ENCODE results near the gene CCDC40. TPM values are rescaled to one million over a fixed set of nuclear protein-coding genes. Genes with fewer than 3 reads are reported as not detected.
A peak's percentile ranks its signal among the peaks of the same experiment; 100 is the strongest.

CCDC40 gene
- total and polyA plus RNA-seq, 2 of the 13 experiments (the other 11 are each of a cell fraction or from before 2014, with no cell fraction given): 4.1 to 5.5 TPM

DNA sequence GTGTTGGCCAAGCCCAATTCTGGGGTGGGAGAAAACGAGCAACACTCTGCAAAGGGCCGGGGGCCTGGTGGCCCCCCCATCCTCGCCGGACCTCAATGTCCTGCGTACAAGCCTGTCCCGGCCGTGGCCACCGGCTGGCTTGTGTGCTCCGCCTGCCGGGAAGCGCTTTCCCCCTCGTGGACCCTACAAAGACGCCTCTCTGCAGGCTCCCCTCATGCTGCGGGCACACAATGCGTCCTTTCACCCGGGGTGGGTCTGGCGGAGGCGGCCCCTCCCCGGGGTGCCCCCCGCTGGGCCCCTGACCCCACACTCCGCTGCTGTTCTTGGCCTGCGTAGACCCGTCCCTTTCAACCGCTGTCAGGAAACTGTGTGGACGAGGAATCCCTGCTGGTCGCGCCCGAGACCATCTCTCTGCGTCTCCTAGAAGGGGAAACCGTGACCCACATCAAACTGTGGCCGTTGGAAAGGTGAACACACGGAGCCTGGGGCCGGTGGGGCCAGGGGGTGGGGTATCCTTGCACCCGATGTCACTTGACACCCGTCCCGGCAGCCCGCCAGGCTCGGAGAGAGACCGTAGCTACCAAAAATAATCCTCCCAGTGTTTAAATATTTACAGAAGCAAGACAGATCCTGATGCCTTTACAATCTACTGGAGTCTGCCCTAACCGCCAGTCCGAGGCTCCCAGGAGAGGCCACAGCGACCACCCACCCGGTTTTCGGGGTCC, 44.4 kb upstream of the CCDC40 start (continued):
- TF ChIP-seq TCF7 (IDR thresholded peaks at IDR 0.05; ENCODE audit: low read depth) (peak; percentile 26; the same call in 1 of the 2 replicates), ZNF720 (CRISPR knock-in tag; IDR thresholded peaks at IDR 0.05) (no peak), RBM39 (IDR thresholded peaks at IDR 0.05; ENCODE audit: low read depth, low read length, poor library complexity, severe bottlenecking) (peak; percentile 96), ETV5 (CRISPR knock-in tag; IDR thresholded peaks at IDR 0.05; ENCODE audit: borderline replicate concordance) (no peak), TAF1 (CRISPR knock-in tag; IDR thresholded peaks at IDR 0.05) (peak; percentile 69; the same call in 1 of the 2 replicates), NFKB2 (CRISPR knock-in tag; IDR thresholded peaks at IDR 0.05; ENCODE audit: borderline replicate concordance) (peak; percentile 25; the same call in 1 of the 2 replicates), SIX1 (CRISPR knock-in tag; IDR thresholded peaks at IDR 0.05; ENCODE audit: borderline replicate concordance) (peak; percentile 95), ZNF589 (CRISPR knock-in tag; conservative IDR thresholded peaks at IDR 0.05) (peak; percentile 78; the same call in 1 of the 2 replicates), SALL2 (CRISPR knock-in tag; IDR thresholded peaks at IDR 0.05) (0 out of 2 replicates have a peak, but pooled peaks have one; percentile 8), SNAI1 (CRISPR knock-in tag; IDR thresholded peaks at IDR 0.05; ENCODE audit: borderline replicate concordance) (peak; percentile 92; the same call in 1 of the 2 replicates), ZSCAN29 (CRISPR knock-in tag; conservative IDR thresholded peaks at IDR 0.05) (peak; percentile 100), ZBTB42 (CRISPR knock-in tag; IDR thresholded peaks at IDR 0.05) (no peak), ZNF83 (CRISPR knock-in tag; IDR thresholded peaks at IDR 0.05; ENCODE audit: borderline replicate concordance) (0 out of 2 replicates have a peak, but pooled peaks have one; percentile 18), SIN3A (IDR thresholded peaks at IDR 0.05; ENCODE audit: borderline replicate concordance, low read depth, low read length) (peak; percentile 62; the same call in 1 of the 2 replicates)
- TF ChIP-seq, protein P1, sequence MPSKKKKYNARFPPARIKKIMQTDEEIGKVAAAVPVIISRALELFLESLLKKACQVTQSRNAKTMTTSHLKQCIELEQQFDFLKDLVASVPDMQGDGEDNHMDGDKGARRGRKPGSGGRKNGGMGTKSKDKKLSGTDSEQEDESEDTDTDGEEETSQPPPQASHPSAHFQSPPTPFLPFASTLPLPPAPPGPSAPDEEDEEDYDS (CRISPR knock-in tag; IDR thresholded peaks at IDR 0.05): peak; percentile 66; the same call in 1 of the 2 replicates
- TF ChIP-seq, protein P2, sequence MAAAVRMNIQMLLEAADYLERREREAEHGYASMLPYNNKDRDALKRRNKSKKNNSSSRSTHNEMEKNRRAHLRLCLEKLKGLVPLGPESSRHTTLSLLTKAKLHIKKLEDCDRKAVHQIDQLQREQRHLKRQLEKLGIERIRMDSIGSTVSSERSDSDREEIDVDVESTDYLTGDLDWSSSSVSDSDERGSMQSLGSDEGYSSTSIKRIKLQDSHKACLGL (CRISPR knock-in tag; IDR thresholded peaks at IDR 0.05): peak; percentile 66
- TF ChIP-seq, protein P3, sequence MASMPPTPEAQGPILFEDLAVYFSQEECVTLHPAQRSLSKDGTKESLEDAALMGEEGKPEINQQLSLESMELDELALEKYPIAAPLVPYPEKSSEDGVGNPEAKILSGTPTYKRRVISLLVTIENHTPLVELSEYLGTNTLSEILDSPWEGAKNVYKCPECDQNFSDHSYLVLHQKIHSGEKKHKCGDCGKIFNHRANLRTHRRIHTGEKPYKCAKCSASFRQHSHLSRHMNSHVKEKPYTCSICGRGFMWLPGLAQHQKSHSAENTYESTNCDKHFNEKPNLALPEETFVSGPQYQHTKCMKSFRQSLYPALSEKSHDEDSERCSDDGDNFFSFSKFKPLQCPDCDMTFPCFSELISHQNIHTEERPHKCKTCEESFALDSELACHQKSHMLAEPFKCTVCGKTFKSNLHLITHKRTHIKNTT (CRISPR knock-in tag; IDR thresholded peaks at IDR 0.05): no peak
- TF ChIP-seq, protein P4, sequence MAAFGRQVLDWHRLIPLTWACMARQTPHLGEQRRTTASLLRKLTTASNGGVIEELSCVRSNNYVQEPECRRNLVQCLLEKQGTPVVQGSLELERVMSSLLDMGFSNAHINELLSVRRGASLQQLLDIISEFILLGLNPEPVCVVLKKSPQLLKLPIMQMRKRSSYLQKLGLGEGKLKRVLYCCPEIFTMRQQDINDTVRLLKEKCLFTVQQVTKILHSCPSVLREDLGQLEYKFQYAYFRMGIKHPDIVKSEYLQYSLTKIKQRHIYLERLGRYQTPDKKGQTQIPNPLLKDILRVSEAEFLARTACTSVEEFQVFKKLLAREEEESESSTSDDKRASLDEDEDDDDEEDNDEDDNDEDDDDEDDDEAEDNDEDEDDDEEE (CRISPR knock-in tag; IDR thresholded peaks at IDR 0.05): peak; percentile 45; the same call in 1 of the 2 replicates
- TF ChIP-seq, protein P5, sequence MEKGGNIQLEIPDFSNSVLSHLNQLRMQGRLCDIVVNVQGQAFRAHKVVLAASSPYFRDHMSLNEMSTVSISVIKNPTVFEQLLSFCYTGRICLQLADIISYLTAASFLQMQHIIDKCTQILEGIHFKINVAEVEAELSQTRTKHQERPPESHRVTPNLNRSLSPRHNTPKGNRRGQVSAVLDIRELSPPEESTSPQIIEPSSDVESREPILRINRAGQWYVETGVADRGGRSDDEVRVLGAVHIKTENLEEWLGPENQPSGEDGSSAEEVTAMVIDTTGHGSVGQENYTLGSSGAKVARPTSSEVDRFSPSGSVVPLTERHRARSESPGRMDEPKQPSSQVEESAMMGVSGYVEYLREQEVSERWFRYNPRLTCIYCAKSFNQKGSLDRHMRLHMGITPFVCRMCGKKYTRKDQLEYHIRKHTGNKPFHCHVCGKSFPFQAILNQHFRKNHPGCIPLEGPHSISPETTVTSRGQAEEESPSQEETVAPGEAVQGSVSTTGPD (CRISPR knock-in tag; IDR thresholded peaks at IDR 0.05): 0 out of 2 replicates have a peak, but pooled peaks have one; percentile 45
- TF ChIP-seq, protein P6, sequence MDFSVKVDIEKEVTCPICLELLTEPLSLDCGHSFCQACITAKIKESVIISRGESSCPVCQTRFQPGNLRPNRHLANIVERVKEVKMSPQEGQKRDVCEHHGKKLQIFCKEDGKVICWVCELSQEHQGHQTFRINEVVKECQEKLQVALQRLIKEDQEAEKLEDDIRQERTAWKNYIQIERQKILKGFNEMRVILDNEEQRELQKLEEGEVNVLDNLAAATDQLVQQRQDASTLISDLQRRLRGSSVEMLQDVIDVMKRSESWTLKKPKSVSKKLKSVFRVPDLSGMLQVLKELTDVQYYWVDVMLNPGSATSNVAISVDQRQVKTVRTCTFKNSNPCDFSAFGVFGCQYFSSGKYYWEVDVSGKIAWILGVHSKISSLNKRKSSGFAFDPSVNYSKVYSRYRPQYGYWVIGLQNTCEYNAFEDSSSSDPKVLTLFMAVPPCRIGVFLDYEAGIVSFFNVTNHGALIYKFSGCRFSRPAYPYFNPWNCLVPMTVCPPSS (IDR thresholded peaks at IDR 0.05): no peak
- TF ChIP-seq, protein P7, sequence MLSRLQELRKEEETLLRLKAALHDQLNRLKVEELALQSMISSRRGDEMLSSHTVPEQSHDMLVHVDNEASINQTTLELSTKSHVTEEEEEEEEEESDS (CRISPR knock-in tag; IDR thresholded peaks at IDR 0.05; ENCODE audit: borderline replicate concordance): no peak
